MM.1S (cell line): ENCODE data around the gene GNPAT.

ENCODE experiments used
- CTCF ChIP-seq: fragments of 300-600 bp; sonication (generic); IDR thresholded peaks from 2 replicates; pipeline ENCODE4 v1.5.1; 2016; ENCODE audit warnings: antibody characterized with exemption, low read length, mixed read lengths
- EZH2 ChIP-seq: fragments of 300-600 bp; sonication (generic); optimal IDR thresholded peaks from 2 replicates; pipeline ENCODE3; 2017; ENCODE audit warnings: low read depth, mild to moderate bottlenecking, antibody characterized with exemption, low read length, mixed read lengths
- EZH2phosphoT487 ChIP-seq: fragments of 300-600 bp; sonication (generic); IDR thresholded peaks from 2 replicates; pipeline ENCODE4 v1.6.1; 2018; ENCODE audit warnings: antibody characterized with exemption, low read length

- TF ChIP-seq CTCF (no peak), EZH2 (no peak), EZH2phosphoT487 (no peak)
Observed at GRCh38 chr1:231266811-231267322, 25.9 kb downstream of the GNPAT start.
